ENCODE results near the gene BRPF3. TPM values are rescaled to one million over a fixed set of nuclear protein-coding genes. Genes with fewer than 3 reads are reported as not detected.

BRPF3 gene
- total and polyA plus RNA-seq, 2 of the 13 experiments (the other 11 are each of a cell fraction or from before 2014, with no cell fraction given) = 12.3 to 22.9 TPM

GRCh38 chr6:36196113-36196879, at the start of gene BRPF3 (continued):
- TF ChIP-seq MTERF4 (CRISPR knock-in tag; IDR thresholded peaks at IDR 0.05) (0 out of 2 replicates have a peak, but pooled peaks have one; percentile 67), TRIM24 (CRISPR knock-in tag; IDR thresholded peaks at IDR 0.05) (0 out of 2 replicates have a peak, but pooled peaks have one; percentile 21), MNT (IDR thresholded peaks at IDR 0.05) (no peak), ATF5 (CRISPR knock-in tag; IDR thresholded peaks at IDR 0.05; ENCODE audit: low read depth) (no peak), GFI1 (CRISPR knock-in tag; IDR thresholded peaks at IDR 0.05; ENCODE audit: borderline replicate concordance) (peak; percentile 76), GABPB1 (CRISPR knock-in tag; IDR thresholded peaks at IDR 0.05) (peak; percentile 44; the same call in 1 of the 2 replicates), ZNF225 (CRISPR knock-in tag; IDR thresholded peaks at IDR 0.05) (peak; percentile 45; the same call in 1 of the 2 replicates), ZNF713 (CRISPR knock-in tag; IDR thresholded peaks at IDR 0.05) (no peak), HNF1B (CRISPR knock-in tag; IDR thresholded peaks at IDR 0.05) (peak; percentile 75; the same call in 1 of the 2 replicates), ZNF143 (CRISPR knock-in tag; IDR thresholded peaks at IDR 0.05) (no peak), ISL2 (CRISPR knock-in tag; IDR thresholded peaks at IDR 0.05) (no peak), NR2F6 (IDR thresholded peaks at IDR 0.05) (peak; percentile 62), NR2F6 (CRISPR knock-in tag; IDR thresholded peaks at IDR 0.05) (peak; percentile 46; the same call in 1 of the 2 replicates), ONECUT2 (CRISPR knock-in tag; IDR thresholded peaks at IDR 0.05) (no peak), POLR2AphosphoS5 (IDR thresholded peaks at IDR 0.05; ENCODE audit: low read depth, low read length) (peak; percentile 47), SP4 (CRISPR knock-in tag; IDR thresholded peaks at IDR 0.05) (peak; percentile 73), KIAA2018 (CRISPR knock-in tag; IDR thresholded peaks at IDR 0.05; ENCODE audit: borderline replicate concordance) (no peak)

Measured in HepG2 (cell line).